K562 (cell line): ENCODE results near the gene GALNS. TPM values are rescaled to one million over a fixed set of nuclear protein-coding genes. Genes with fewer than 3 reads are reported as not detected.
A peak's percentile ranks its signal among the peaks of the same experiment; 100 is the strongest.

Source experiments
- ATAC-seq: fragments of 200-7000 bp; cut with Tn5 transposase; 3 replicates; pipeline ENCODE4 v1.9.1; 2020; ENCODE audit warnings: moderate library complexity
- BruUV-seq: library from RNA; stranded (reverse); fragments of 400-500 nt; replicated peaks from 2 replicates; lab custom pipeline; 2021; lab: Mats Ljungman, UMichigan
- CTCF ChIA-PET: fragments of 300-600 bp; formaldehyde crosslinking; extraction: SDS; loops from one replicate; lab custom pipeline; 2021; ENCODE audit warnings: low intra/inter-chr PET ratio; lab: Yijun Ruan, JAX
- POLR2A ChIA-PET: fragments of 300-600, 350-650 bp; sonication (Branson Sonifier 250); formaldehyde crosslinking; extraction: SDS; loops from one replicate; lab custom pipeline; 2021; ENCODE audit warnings: antibody characterized with exemption, inconsistent platforms; lab: Yijun Ruan, JAX
- DNase-seq, 4 experiments: peaks; one replicate each; pipeline versions ENCODE4 v3.0.0 to v3.0.0-alpha.2; 2011 to 2018; ENCODE audit warnings: low spot score in 3 of 4, mixed read lengths in 3 of 4; ENCODE audit errors: extremely low read depth in 1 of 4
- FAIRE-seq: peaks from 2 replicates; lab custom pipeline; 2011; peaks lifted over from hg19 to GRCh38; lab: Jason Lieb, UNC
- H2AFZ ChIP-seq: 2 replicates; pipeline ENCODE4 v1.6.0; 2011; ENCODE audit warnings: low read depth, low read length, control low read depth, inconsistent platforms
- H3K27ac ChIP-seq: fragments of 200-600 bp; 3 replicates; pipeline ENCODE4 v1.8.0; 2011; ENCODE audit warnings: low read depth, mild to moderate bottlenecking, control low read depth, inconsistent platforms, low read length, moderate library complexity, mixed read lengths; ENCODE audit errors: extremely low read depth
- H3K27me3 ChIP-seq, 2 experiments: fragments of 300-600 bp in 1 of 2; 2 replicates in 1 of 2; 3 replicates in 1 of 2; pipeline versions ENCODE4 v1.6.0 to v1.8.0; 2011; ENCODE audit warnings: inconsistent platforms in 2 of 2, low read length in 2 of 2, mild to moderate bottlenecking in 1 of 2, mixed read lengths in 1 of 2, moderate library complexity in 1 of 2; ENCODE audit not compliant: control insufficient read depth in 2 of 2, insufficient read depth in 2 of 2
- H3K36me3 ChIP-seq: fragments of 300-600 bp; 3 replicates; pipeline ENCODE4 v1.8.0; 2011; ENCODE audit warnings: mild to moderate bottlenecking, low read length, inconsistent platforms; ENCODE audit not compliant: control insufficient read depth, insufficient read depth
- H3K4me1 ChIP-seq, 2 experiments: fragments of 200-600 bp in 1 of 2; replicated peaks in 1 of 2; 2 replicates in 1 of 2; 3 replicates in 1 of 2; pipeline versions ENCODE4 v1.5.1 to v1.8.0; 2011; ENCODE audit warnings: inconsistent platforms in 2 of 2, low read length in 2 of 2, mild to moderate bottlenecking in 1 of 2, mixed read lengths in 1 of 2, moderate library complexity in 1 of 2; ENCODE audit not compliant: control insufficient read depth in 2 of 2, insufficient read depth in 2 of 2
- H3K4me2 ChIP-seq: 2 replicates; pipeline ENCODE4 v1.6.1; 2011; ENCODE audit warnings: low read length, control low read depth, inconsistent platforms, mixed read lengths; ENCODE audit not compliant: insufficient read depth
- H3K4me3 ChIP-seq: fragments of 200-600 bp; sonication (generic), shearing (Covaris generic); 2 replicates; pipeline ENCODE4 v1.5.1; 2016; ENCODE audit warnings: control low read depth, inconsistent platforms
- H3K79me2 ChIP-seq: fragments of 200-600 bp; 3 replicates; pipeline ENCODE4 v1.8.0; 2011; ENCODE audit warnings: low read length, inconsistent platforms; ENCODE audit not compliant: control insufficient read depth, insufficient read depth
- H3K9ac ChIP-seq, 2 experiments: 2 replicates each; pipeline versions ENCODE4 v1.6.0 to v1.6.1; 2011; ENCODE audit warnings: low read depth in 2 of 2, low read length in 2 of 2, control low read depth in 1 of 2, inconsistent platforms in 1 of 2, mild to moderate bottlenecking in 1 of 2, mixed read lengths in 1 of 2; ENCODE audit not compliant: insufficient read depth in 1 of 2
- H3K9me1 ChIP-seq: one replicate; pipeline ENCODE4 v1.6.0; 2011; ENCODE audit warnings: inconsistent platforms, mild to moderate bottlenecking, low read length, moderate library complexity; ENCODE audit not compliant: control insufficient read depth, insufficient read depth
- H3K9me3 ChIP-seq: replicated peaks from 2 replicates; pipeline ENCODE4 v1.5.1; 2011; ENCODE audit warnings: low read depth, low read length, inconsistent platforms; ENCODE audit not compliant: control insufficient read depth, insufficient read depth
- H4K20me1 ChIP-seq: replicated peaks from 2 replicates; pipeline ENCODE4 v1.6.1; 2011; ENCODE audit warnings: low read length, inconsistent platforms, mixed read lengths; ENCODE audit not compliant: control insufficient read depth, insufficient read depth
- ARID4B ChIP-seq: sonication (generic); formaldehyde crosslinking; IDR thresholded peaks from 2 replicates; pipeline ENCODE4 v1.8.0; 2022; ENCODE audit warnings: mild to moderate bottlenecking, missing genetic modification reagents
- CCAR2 ChIP-seq: fragments of 200-400 bp; formaldehyde crosslinking; IDR thresholded peaks from 2 replicates; pipeline ENCODE4 v1.6.1; 2017; ENCODE audit warnings: mild to moderate bottlenecking, low read depth, low read length
- HNRNPUL1 ChIP-seq: fragments of 200-400 bp; formaldehyde crosslinking; IDR thresholded peaks from 2 replicates; pipeline ENCODE4 v1.6.1; 2017; ENCODE audit warnings: low read length
- KDM4B ChIP-seq, 2 experiments: fragments of 450-650 bp in 1 of 2; sonication (generic) in 1 of 2; IDR thresholded peaks; 2 replicates each; pipeline ENCODE4 v1.6.1; 2016 to 2017; ENCODE audit warnings: borderline replicate concordance in 2 of 2, antibody characterized with exemption in 1 of 2, low read depth in 1 of 2, mild to moderate bottlenecking in 1 of 2
- PCBP1 ChIP-seq: fragments of 200-400 bp; formaldehyde crosslinking; IDR thresholded peaks from 2 replicates; pipeline ENCODE4 v1.6.1; 2018; ENCODE audit warnings: mild to moderate bottlenecking, low read depth, low read length; ENCODE audit not compliant: poor library complexity, severe bottlenecking
- POLR2G ChIP-seq: fragments of 200-400 bp; formaldehyde crosslinking; IDR thresholded peaks from 2 replicates; pipeline ENCODE4 v1.6.1; 2017; ENCODE audit warnings: low read depth, mild to moderate bottlenecking, antibody characterized with exemption, low read length, moderate library complexity
- RBM14 ChIP-seq: fragments of 200-400 bp; formaldehyde crosslinking; IDR thresholded peaks from 2 replicates; pipeline ENCODE4 v1.6.1; 2018; ENCODE audit warnings: low read depth, mild to moderate bottlenecking, low read length, moderate library complexity, borderline replicate concordance; ENCODE audit not compliant: insufficient read depth
- RBM22 ChIP-seq: fragments of 200-400 bp; formaldehyde crosslinking; IDR thresholded peaks from 2 replicates; pipeline ENCODE4 v1.6.1; 2018; ENCODE audit warnings: low read length, low read depth; ENCODE audit not compliant: poor library complexity, severe bottlenecking
- THRAP3 ChIP-seq: fragments of 450-650 bp; IDR thresholded peaks from 2 replicates; pipeline ENCODE4 v1.6.1; 2016; ENCODE audit warnings: mild to moderate bottlenecking, inconsistent platforms, borderline replicate concordance
- USF1 ChIP-seq: sonication (generic); formaldehyde crosslinking; IDR thresholded peaks from 2 replicates; pipeline ENCODE4 v1.9.0; 2022; ENCODE audit warnings: mild to moderate bottlenecking, missing genetic modification reagents
- ZBTB34 ChIP-seq: fragments of 250-450 bp; sonication (Bioruptor Pico); IDR thresholded peaks from 2 replicates; pipeline ENCODE4 v1.8.0; 2021; ENCODE audit warnings: mild to moderate bottlenecking, moderate library complexity
- ZNF511 ChIP-seq: sonication (generic); formaldehyde crosslinking; IDR thresholded peaks from 2 replicates; pipeline ENCODE4 v1.8.0; 2022; ENCODE audit warnings: mild to moderate bottlenecking, missing genetic modification reagents
- ZNF785 ChIP-seq: fragments of 250-450 bp; sonication (Bioruptor Pico); IDR thresholded peaks from 2 replicates; pipeline ENCODE4 v1.4.0; 2020; ENCODE audit warnings: mild to moderate bottlenecking
- WGBS: fragments of 100-300 bp; shearing (Covaris generic); methylation state at CpG from one replicate; pipeline ENCODE4 v1.1.6; 2016; ENCODE audit warnings: low coverage, mixed read lengths; ENCODE audit not compliant: insufficient coverage; ENCODE audit errors: missing lambda C conversion rate; 5-methylcytosine and 5-hydroxymethylcytosine counted together
- in situ Hi-C: fragments of 300-500 bp; cut with MboI; formaldehyde crosslinking; loops from 4 replicates; pipeline ENCODE4 v1.15.0; 2018; ENCODE audit warnings: inconsistent platforms, mixed read lengths
- intact Hi-C: fragments of 100-400 bp; cut with micrococcal nuclease; formaldehyde crosslinking; loops from 2 replicates; pipeline ENCODE4 v1.14.2; 2022
- polyA plus RNA-seq, 8 experiments: library from polyadenylated mRNA; depleted of rRNA in 4 of 8; stranded (reverse) in 5 of 8; unstranded in 3 of 8; fragments of >200 nt; fragmentation: Nextera tagmentation in 2 of 8; fragmentation: Illumina TruSeq in 1 of 8; extraction: Ambion mirVana in 2 of 8; extraction: Trizol in 1 of 8; gene quantifications; 2 replicates each; pipeline versions ENCODE4 v1.2.1 to v1.2.3, GENCODE V29; 2011 to 2014; ENCODE audit warnings: inconsistent platforms in 1 of 8, missing spikeins in 1 of 8
- total RNA-seq, 7 experiments: library from RNA; depleted of rRNA in 6 of 7; stranded (reverse); fragments of >200 nt in 6 of 7; fragmentation: Illumina TruSeq in 2 of 7; extraction: Trizol in 2 of 7; gene quantifications; 2 replicates each; pipeline versions ENCODE4 v1.2.1 to v1.2.3, GENCODE V29; 2011 to 2021; ENCODE audit warnings: low replicate concordance in 1 of 7

Gene GALNS
- total and polyA plus RNA-seq, 9 of the 15 experiments (the other 6 are each of a cell fraction or from before 2014, with no cell fraction given): 0.38 to 13.2 (median 4.3) TPM

GRCh38 chr16:88881675-88882357 lies 25.1 kb upstream of the GALNS start:
- Histone ChIP-seq H4K20me1 (no peaks in the 10 kb centered on the region), H3K9me1 (no peaks in the 10 kb centered on the region), H3K79me2 (peaks cover 10% of the 10 kb centered on the region; the same call in 2 of the 3 replicates), H3K4me2 (no peak overlapping the region), H2AFZ (no peak overlapping the region), H3K4me1 (peaks cover 0 to 82% of the 10 kb centered on the region in 2 experiments; a peak in 2 of 5 replicates), H3K4me3 (no peak overlapping the region), H3K27me3 (no peaks in the 10 kb centered on the region), H3K9me3 (no peaks in the 10 kb centered on the region), H3K9ac (no peak overlapping the region), H3K36me3 (peaks cover 100% of the 10 kb centered on the region), H3K27ac (no peak overlapping the region; the same call in 2 of the 3 replicates)
- intact Hi-C loops (no loop called here), in situ Hi-C loops (no loop called here)
- ChIA-PET POLR2A (interaction anchor here (0.9 kb wide), 1 partner anchor 24 kb away, joined by 4 read pairs; no protein-coding TSS in a partner anchor), CTCF (no interaction called here)
- ATAC-seq: no peak
- no peak for DNase-seq
- 96% methylated on average over 18 of the region's 27 CpGs for WGBS
- no peak for FAIRE-seq
- BruUV-seq: no TSS peak
- TF ChIP-seq USF1 (CRISPR knock-in tag): no peak
- TF ChIP-seq RBM22: peak; percentile 3
- no peak for TF ChIP-seq ZNF511 (CRISPR knock-in tag)
- 0 out of 4 replicates have a peak, but pooled peaks of 1 of the 2 experiments have one; percentile 23 for TF ChIP-seq KDM4B (IDR thresholded peaks at IDR 0.05; ENCODE audit: borderline replicate concordance in 2 of 2, low read depth in 1 of 2)
- no peak for TF ChIP-seq ZBTB34 (CRISPR knock-in tag)
- TF ChIP-seq POLR2G: peak; percentile 70
- 0 out of 2 replicates have a peak, but pooled peaks have one; percentile 80 for TF ChIP-seq HNRNPUL1
- peak; percentile 60; the same call in 1 of the 2 replicates for TF ChIP-seq CCAR2
- peak; percentile 1 for TF ChIP-seq PCBP1
- TF ChIP-seq RBM14: 0 out of 2 replicates have a peak, but pooled peaks have one; percentile 14
- no peak for TF ChIP-seq ARID4B (CRISPR knock-in tag)
- no peak for TF ChIP-seq THRAP3
- no peak for TF ChIP-seq ZNF785 (CRISPR knock-in tag)
